HG03135 (cell line): Measurements from ENCODE around the gene BBS9.
"Not testable (repeated sequence)": the region's sequence is repeated elsewhere in the genome, so short reads cannot be mapped to it uniquely, and the experiment has no call there.

Experiments
- ATAC-seq: cut with Tn5 transposase; IDR thresholded peaks from one replicate; pipeline ENCODE4 v1.9.1; 2021; ENCODE audit warnings: mild to moderate bottlenecking, moderate library complexity; ENCODE audit not compliant: unreplicated experiment

Gene BBS9

GRCh38 chr7:33193308-33193864 lies 64.0 kb downstream of the BBS9 start:
- ATAC-seq: no peak

GRCh38 chr7:33195264-33195663 lies 65.9 kb downstream of the BBS9 start:
- no peak for ATAC-seq

GRCh38 chr7:33196221-33196620 lies 66.9 kb downstream of the BBS9 start:
- ATAC-seq: no peak

- no peak for ATAC-seq
These were observed 70.9 kb downstream of the BBS9 start for GRCh38 chr7:33200282-33200681.

- no peak for ATAC-seq
These were observed 72.5 kb downstream of the BBS9 start for GRCh38 chr7:33201821-33202220.

- no peak for ATAC-seq
These were observed 81.6 kb downstream of the BBS9 start for GRCh38 chr7:33210958-33211357.

GRCh38 chr7:33212144-33212543 lies 82.8 kb downstream of the BBS9 start:
- ATAC-seq: no peak

- no peak for ATAC-seq
These were observed 86.6 kb downstream of the BBS9 start for GRCh38 chr7:33215992-33216391.

GRCh38 chr7:33217595-33217994 lies 88.2 kb downstream of the BBS9 start:
- no peak for ATAC-seq

GRCh38 chr7:33218841-33219535 lies 89.6 kb downstream of the BBS9 start:
- ATAC-seq: not testable (repeated sequence)

- no peak for ATAC-seq
These were observed 90.9 kb downstream of the BBS9 start for GRCh38 chr7:33220231-33220630.

GRCh38 chr7:33221390-33221789 lies 92.0 kb downstream of the BBS9 start:
- no peak for ATAC-seq

- no peak for ATAC-seq
These were observed 103.3 kb downstream of the BBS9 start for GRCh38 chr7:33232632-33233145.

- no peak for ATAC-seq
These were observed 104.3 kb downstream of the BBS9 start for GRCh38 chr7:33233659-33234058.

GRCh38 chr7:33237036-33237435 lies 107.7 kb downstream of the BBS9 start:
- ATAC-seq: no peak

- no peak for ATAC-seq
These were observed 114.0 kb downstream of the BBS9 start for GRCh38 chr7:33243319-33243881.

GRCh38 chr7:33248671-33249070 lies 119.3 kb downstream of the BBS9 start:
- no peak for ATAC-seq

GRCh38 chr7:33250421-33250871 lies 121.1 kb downstream of the BBS9 start:
- no peak for ATAC-seq

- ATAC-seq: no peak
These were observed 121.9 kb downstream of the BBS9 start for GRCh38 chr7:33251301-33251700.

GRCh38 chr7:33258491-33258951 lies 129.2 kb downstream of the BBS9 start:
- no peak for ATAC-seq

- no peak for ATAC-seq
These were observed 132.2 kb downstream of the BBS9 start for GRCh38 chr7:33261585-33261984.

- no peak for ATAC-seq
These were observed 133.1 kb downstream of the BBS9 start for GRCh38 chr7:33262476-33262875.
